ENCODE measurements around the gene CEP112. TPM values are rescaled to one million over a fixed set of nuclear protein-coding genes. Genes with fewer than 3 reads are reported as not detected.

The CEP112 gene
- total and polyA plus RNA-seq, 4 donors, result 1.1 to 4.9 (median 1.4) TPM

DNA sequence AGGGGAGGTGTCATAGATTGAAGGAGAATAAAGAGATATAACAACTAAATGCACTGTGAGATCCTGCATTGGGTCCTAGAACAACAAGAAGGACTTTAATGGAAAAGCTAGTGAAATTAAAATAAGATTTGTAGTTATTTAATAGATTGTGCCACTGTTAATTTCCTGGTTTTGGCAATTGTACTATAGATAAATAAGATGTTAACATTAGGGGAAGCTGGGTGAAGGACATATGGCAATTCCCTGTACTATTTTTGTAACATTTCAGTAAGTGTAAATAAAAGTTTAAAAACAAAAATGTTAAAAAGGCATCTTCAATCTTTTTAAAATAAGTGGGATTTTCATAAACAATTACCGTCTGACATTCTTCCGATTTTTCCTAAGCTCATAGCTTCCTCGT is 372.1 kb downstream of the CEP112 start (continued):
- TF ChIP-seq REST (IDR thresholded peaks at IDR 0.05) (no peak), MAX (IDR thresholded peaks at IDR 0.05) (no peak), GABPA (IDR thresholded peaks at IDR 0.05 in 1 of 2, conservative IDR thresholded peaks at IDR 0.05 in 1 of 2) (no peak), JUND (IDR thresholded peaks at IDR 0.05) (no peak)

DNA sequence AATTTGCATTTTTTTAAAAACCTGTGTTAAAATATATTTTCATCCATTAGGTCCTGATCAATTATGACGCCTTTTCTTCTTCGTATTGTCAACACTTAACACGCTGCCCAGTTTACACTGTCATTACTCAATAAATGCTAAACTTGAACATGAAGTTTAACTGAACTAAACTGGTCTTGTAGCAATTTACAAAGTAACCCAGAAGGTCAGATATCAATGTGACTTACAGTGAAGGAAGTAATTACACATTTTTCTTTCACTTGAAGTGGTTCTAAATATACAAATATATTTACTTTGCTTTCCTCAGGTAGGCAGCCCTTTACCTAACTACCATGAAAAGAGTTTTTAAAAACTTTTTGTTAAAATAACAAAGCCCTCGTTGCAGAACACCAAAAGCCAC is 374.0 kb downstream of the CEP112 start:
- WGBS, result 86% methylated on average over 4 of the region's 4 CpGs
- Histone ChIP-seq H3K27me3 (ENCODE audit: control insufficient read depth in 4 of 4, insufficient read depth in 4 of 4, low read length in 3 of 4) (no peaks in the 10 kb centered on the region), H3K9me3 (ENCODE audit: control insufficient read depth in 4 of 4, low read length in 3 of 4) (no peaks in the 10 kb centered on the region), H3K36me3 (ENCODE audit: control insufficient read depth in 4 of 4, insufficient read depth in 3 of 4, low read depth in 1 of 4, low read length in 3 of 4) (no peaks in the 10 kb centered on the region), H3K4me1 (ENCODE audit: control insufficient read depth in 4 of 4, insufficient read depth in 4 of 4, low read length in 3 of 4) (no peaks in the 10 kb centered on the region), H3K4me3 (ENCODE audit: low read depth in 1 of 3, low read length in 3 of 3) (no peak overlapping the region), H3K27ac (ENCODE audit: low read depth in 1 of 2, low read length in 2 of 2) (no peak overlapping the region), H3K9ac (ENCODE audit: low read depth in 1 of 2, low read length in 2 of 2) (no peak overlapping the region)
- no peak for DNase-seq (ENCODE audit: low spot score)
- TF ChIP-seq FOXA1 (IDR thresholded peaks at IDR 0.05), result no peak
- no peak for TF ChIP-seq MAX (IDR thresholded peaks at IDR 0.05)
- no peak for TF ChIP-seq RAD21 (IDR thresholded peaks at IDR 0.05)
- TF ChIP-seq TAF1 (conservative IDR thresholded peaks at IDR 0.05), result no peak
- TF ChIP-seq EGR1 (IDR thresholded peaks at IDR 0.05; ENCODE audit: low read depth in 2 of 2), result no peak
- TF ChIP-seq RXRA (IDR thresholded peaks at IDR 0.05), result no peak
- no peak for TF ChIP-seq NR2F2 (IDR thresholded peaks at IDR 0.05)
- TF ChIP-seq SP1 (IDR thresholded peaks at IDR 0.05), result no peak
- TF ChIP-seq ATF3 (IDR thresholded peaks at IDR 0.05), result no peak
- TF ChIP-seq JUND (IDR thresholded peaks at IDR 0.05), result no peak
- TF ChIP-seq FOXA2 (IDR thresholded peaks at IDR 0.05), result no peak
- TF ChIP-seq ZBTB33 (IDR thresholded peaks at IDR 0.05), result no peak
- TF ChIP-seq, protein P1, sequence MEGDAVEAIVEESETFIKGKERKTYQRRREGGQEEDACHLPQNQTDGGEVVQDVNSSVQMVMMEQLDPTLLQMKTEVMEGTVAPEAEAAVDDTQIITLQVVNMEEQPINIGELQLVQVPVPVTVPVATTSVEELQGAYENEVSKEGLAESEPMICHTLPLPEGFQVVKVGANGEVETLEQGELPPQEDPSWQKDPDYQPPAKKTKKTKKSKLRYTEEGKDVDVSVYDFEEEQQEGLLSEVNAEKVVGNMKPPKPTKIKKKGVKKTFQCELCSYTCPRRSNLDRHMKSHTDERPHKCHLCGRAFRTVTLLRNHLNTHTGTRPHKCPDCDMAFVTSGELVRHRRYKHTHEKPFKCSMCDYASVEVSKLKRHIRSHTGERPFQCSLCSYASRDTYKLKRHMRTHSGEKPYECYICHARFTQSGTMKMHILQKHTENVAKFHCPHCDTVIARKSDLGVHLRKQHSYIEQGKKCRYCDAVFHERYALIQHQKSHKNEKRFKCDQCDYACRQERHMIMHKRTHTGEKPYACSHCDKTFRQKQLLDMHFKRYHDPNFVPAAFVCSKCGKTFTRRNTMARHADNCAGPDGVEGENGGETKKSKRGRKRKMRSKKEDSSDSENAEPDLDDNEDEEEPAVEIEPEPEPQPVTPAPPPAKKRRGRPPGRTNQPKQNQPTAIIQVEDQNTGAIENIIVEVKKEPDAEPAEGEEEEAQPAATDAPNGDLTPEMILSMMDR (IDR thresholded peaks at IDR 0.05; ENCODE audit: low read depth, low read length, missing input control), result no peak
- TF ChIP-seq HNF4G (IDR thresholded peaks at IDR 0.05), result no peak
- TF ChIP-seq YY1 (IDR thresholded peaks at IDR 0.05), result no peak
- no peak for TF ChIP-seq HNF4A (conservative IDR thresholded peaks at IDR 0.05)

Data from liver (tissue), 9 donors.